H54 (cell line): ENCODE results near the gene MTHFD2.
"Not testable (repeated sequence)": the region's sequence is repeated elsewhere in the genome, so short reads cannot be mapped to it uniquely, and the experiment has no call there.

ENCODE experiments used
- DNase-seq: peaks from one replicate; pipeline ENCODE4 v3.0.0; 2011; ENCODE audit warnings: low spot score, mixed read lengths; ENCODE audit not compliant: insufficient read length
- FAIRE-seq: peaks from 3 replicates; lab custom pipeline; 2011; peaks lifted over from hg19 to GRCh38; lab: Jason Lieb, UNC
- POLR2A ChIP-seq: IDR thresholded peaks from 2 replicates; pipeline ENCODE4 v1.6.1; 2011; ENCODE audit warnings: low read depth, mild to moderate bottlenecking, low read length

The MTHFD2 gene

GRCh38 chr2:74228772-74229171 lies 30.4 kb downstream of the MTHFD2 start:
- no peak for TF ChIP-seq POLR2A
- FAIRE-seq (no peak), DNase-seq (no peak)

- DNase-seq, FAIRE-seq: not testable (repeated sequence)
Measured at GRCh38 chr2:74229865-74230264, 31.4 kb downstream of the MTHFD2 start.

- TF ChIP-seq POLR2A = no peak
- no peak for FAIRE-seq
- DNase-seq = no peak
Measured at GRCh38 chr2:74232426-74232825, 34.0 kb downstream of the MTHFD2 start.

- no peak for DNase-seq
Measured at GRCh38 chr2:74233648-74234047, 35.2 kb downstream of the MTHFD2 start.

GRCh38 chr2:74235041-74235440 lies 36.6 kb downstream of the MTHFD2 start:
- no peak for DNase-seq
- no peak for FAIRE-seq
- no peak for TF ChIP-seq POLR2A

More at GRCh38 chr2:74233648-74234047, 35.2 kb downstream of the MTHFD2 start:
- FAIRE-seq = no peak
- TF ChIP-seq POLR2A = no peak

- FAIRE-seq = no peak
- DNase-seq = no peak
- no peak for TF ChIP-seq POLR2A
Measured at GRCh38 chr2:74238879-74239278, 40.5 kb downstream of the MTHFD2 start.

GRCh38 chr2:74239346-74239745 lies 40.9 kb downstream of the MTHFD2 start:
- no peak for TF ChIP-seq POLR2A
- FAIRE-seq (no peak), DNase-seq (no peak)

GRCh38 chr2:74242354-74243071 lies 44.1 kb downstream of the MTHFD2 start:
- DNase-seq = no peak
- no peak for FAIRE-seq
- no peak for TF ChIP-seq POLR2A

GRCh38 chr2:74244286-74244685 lies 45.9 kb downstream of the MTHFD2 start:
- no peak for TF ChIP-seq POLR2A
- no peak for DNase-seq

GRCh38 chr2:74246496-74247195 lies 48.2 kb downstream of the MTHFD2 start:
- no peak for FAIRE-seq
- TF ChIP-seq POLR2A = no peak
- no peak for DNase-seq

More at GRCh38 chr2:74244286-74244685, 45.9 kb downstream of the MTHFD2 start:
- no peak for FAIRE-seq

GRCh38 chr2:74249406-74250122 lies 51.1 kb downstream of the MTHFD2 start:
- FAIRE-seq = no peak
- no peak for TF ChIP-seq POLR2A

GRCh38 chr2:74250189-74250631 lies 51.8 kb downstream of the MTHFD2 start:
- no peak for TF ChIP-seq POLR2A
- FAIRE-seq (no peak), DNase-seq (peak; percentile 50)

More at GRCh38 chr2:74249406-74250122, 51.1 kb downstream of the MTHFD2 start:
- DNase-seq = no peak

- no peak for TF ChIP-seq POLR2A
- no peak for DNase-seq
- FAIRE-seq = no peak
Measured at GRCh38 chr2:74252036-74252435, 53.6 kb downstream of the MTHFD2 start.

- FAIRE-seq (no peak), DNase-seq (no peak)
- TF ChIP-seq POLR2A = no peak
Measured at GRCh38 chr2:74252862-74253261, 54.4 kb downstream of the MTHFD2 start.
